H1 (cell line): ENCODE data around the gene ZSCAN5A. TPM values are rescaled to one million over a fixed set of nuclear protein-coding genes. Genes with fewer than 3 reads are reported as not detected.

Experiments used
- CTCF ChIA-PET: fragments of 300-600 bp; sonication (Branson Sonifier 250); formaldehyde crosslinking; loops from one replicate; lab custom pipeline; 2021; ENCODE audit not compliant: partially characterized antibody; lab: Charles Lee
- POLR2A ChIA-PET: fragments of 300-600 bp; sonication (Branson Sonifier 250); formaldehyde crosslinking; loops from one replicate; lab custom pipeline; 2021; ENCODE audit warnings: inconsistent platforms; ENCODE audit not compliant: partially characterized antibody; lab: Charles Lee
- DNase-seq, 2 experiments: peaks; one replicate each; pipeline versions ENCODE4 v3.0.0 to v3.0.0-alpha.2; 2010 to 2022; ENCODE audit warnings: low spot score in 2 of 2, low read depth in 1 of 2, mixed read lengths in 1 of 2
- FAIRE-seq: peaks from 2 replicates; lab custom pipeline; 2011; peaks lifted over from hg19 to GRCh38; lab: Jason Lieb, UNC
- H2AFZ ChIP-seq: 2 replicates; pipeline ENCODE4 v1.8.1; 2012; ENCODE audit warnings: low read length, inconsistent platforms
- H2AK5ac ChIP-seq: 2 replicates; pipeline ENCODE4 v1.6.1; 2013; ENCODE audit warnings: low read depth, low read length
- H2BK120ac ChIP-seq: replicated peaks from 2 replicates; pipeline ENCODE3; 2013; ENCODE audit warnings: low read depth, low read length, inconsistent platforms
- H2BK12ac ChIP-seq: 2 replicates; pipeline ENCODE4 v1.6.1; 2013; ENCODE audit warnings: low read depth, low read length
- H2BK15ac ChIP-seq: 2 replicates; pipeline ENCODE4 v1.6.1; 2013; ENCODE audit warnings: low read length
- H2BK20ac ChIP-seq: 2 replicates; pipeline ENCODE4 v1.6.1; 2013; ENCODE audit warnings: low read length
- H2BK5ac ChIP-seq: 2 replicates; pipeline ENCODE4 v1.6.1; 2013; ENCODE audit warnings: low read depth, low read length
- H3K14ac ChIP-seq: 2 replicates; pipeline ENCODE4 v1.6.1; 2013; ENCODE audit warnings: inconsistent platforms; ENCODE audit not compliant: insufficient read length
- H3K18ac ChIP-seq: 2 replicates; pipeline ENCODE4 v1.6.1; 2013; ENCODE audit warnings: low read length; ENCODE audit errors: extremely low read depth
- H3K23ac ChIP-seq: 2 replicates; pipeline ENCODE4 v1.6.1; 2013; ENCODE audit warnings: inconsistent platforms; ENCODE audit not compliant: insufficient read length
- H3K23me2 ChIP-seq: 2 replicates; pipeline ENCODE4 v1.6.1; 2013; ENCODE audit warnings: low read depth, low read length
- H3K27ac ChIP-seq: 2 replicates; pipeline ENCODE4 v1.6.1; 2011; ENCODE audit warnings: low read depth, low read length, inconsistent platforms
- H3K27me3 ChIP-seq, 4 experiments: replicated peaks in 1 of 4; 1 replicate in 1 of 4; 2 replicates in 3 of 4; pipeline versions ENCODE4 v1.6.1 to v1.8.1; 2011 to 2013; ENCODE audit warnings: low read length in 3 of 4, mild to moderate bottlenecking in 3 of 4, inconsistent platforms in 2 of 4, mixed read lengths in 2 of 4, moderate library complexity in 1 of 4; ENCODE audit not compliant: control insufficient read depth in 3 of 4, insufficient read depth in 3 of 4; ENCODE audit errors: extremely low read depth in 1 of 4
- H3K36me3 ChIP-seq, 4 experiments: 2 replicates each; pipeline versions ENCODE4 v1.6.1 to v1.8.1; 2011 to 2013; ENCODE audit warnings: mild to moderate bottlenecking in 4 of 4, low read length in 3 of 4, moderate library complexity in 2 of 4, control low read depth in 1 of 4, inconsistent platforms in 1 of 4; ENCODE audit not compliant: insufficient read depth in 4 of 4, control insufficient read depth in 2 of 4
- H3K4ac ChIP-seq: replicated peaks from 2 replicates; pipeline ENCODE3; 2013; ENCODE audit warnings: low read length, low read depth, mixed read lengths, inconsistent platforms; ENCODE audit not compliant: insufficient read length
- H3K4me1 ChIP-seq, 4 experiments: replicated peaks in 1 of 4; 1 replicate in 1 of 4; 2 replicates in 3 of 4; pipeline versions ENCODE4 v1.6.1 to v1.8.1; 2011 to 2013; ENCODE audit warnings: low read length in 3 of 4, inconsistent platforms in 2 of 4, mixed read lengths in 1 of 4; ENCODE audit not compliant: insufficient read depth in 4 of 4, control insufficient read depth in 3 of 4
- H3K4me2 ChIP-seq, 2 experiments: 2 replicates each; pipeline versions ENCODE4 v1.6.1 to v1.8.1; 2011 to 2013; ENCODE audit warnings: low read depth in 2 of 2, low read length in 2 of 2, control low read depth in 1 of 2, inconsistent platforms in 1 of 2, mild to moderate bottlenecking in 1 of 2; ENCODE audit not compliant: insufficient read depth in 1 of 2
- H3K4me3 ChIP-seq, 4 experiments: fragments of 200-600, 300-600 bp in 1 of 4; sonication (generic), shearing (Covaris generic), sonication (Bioruptor Twin) in 1 of 4; 2 replicates each; pipeline versions ENCODE4 v1.5.1 to v1.8.1; 2011 to 2016; ENCODE audit warnings: low read length in 4 of 4, low read depth in 3 of 4, control low read depth in 2 of 4, inconsistent platforms in 2 of 4, mild to moderate bottlenecking in 2 of 4, mixed read lengths in 1 of 4, moderate library complexity in 1 of 4; ENCODE audit not compliant: insufficient read depth in 2 of 4; ENCODE audit errors: extremely low read depth in 1 of 4
- H3K56ac ChIP-seq: replicated peaks from 2 replicates; pipeline ENCODE3; 2013; ENCODE audit warnings: low read depth, mild to moderate bottlenecking, mixed read lengths, low read length, inconsistent platforms; ENCODE audit not compliant: insufficient read length
- H3K79me1 ChIP-seq: 2 replicates; pipeline ENCODE4 v1.6.1; 2013; ENCODE audit warnings: low read depth, low read length, control low read depth
- H3K79me2 ChIP-seq, 2 experiments: 2 replicates each; pipeline versions ENCODE4 v1.6.1 to v1.8.1; 2012 to 2013; ENCODE audit warnings: low read length in 2 of 2, mild to moderate bottlenecking in 2 of 2, inconsistent platforms in 1 of 2; ENCODE audit not compliant: insufficient read depth in 2 of 2, control insufficient read depth in 1 of 2
- H3K9ac ChIP-seq, 4 experiments: replicated peaks in 1 of 4; 1 replicate in 1 of 4; 2 replicates in 3 of 4; pipeline versions ENCODE4 v1.6.1 to v1.8.1; 2011 to 2013; ENCODE audit warnings: low read depth in 3 of 4, low read length in 3 of 4, control low read depth in 2 of 4, mild to moderate bottlenecking in 2 of 4, moderate library complexity in 2 of 4, inconsistent platforms in 1 of 4; ENCODE audit errors: extremely low read depth in 1 of 4
- H3K9me3 ChIP-seq, 2 experiments: 2 replicates each; pipeline versions ENCODE4 v1.6.1 to v1.8.1; 2012 to 2013; ENCODE audit warnings: mild to moderate bottlenecking in 2 of 2, moderate library complexity in 2 of 2, control low read depth in 1 of 2, inconsistent platforms in 1 of 2, low read depth in 1 of 2, low read length in 1 of 2, mixed read lengths in 1 of 2; ENCODE audit not compliant: insufficient read depth in 2 of 2
- H4K20me1 ChIP-seq, 2 experiments: replicated peaks in 1 of 2; 2 replicates each; pipeline versions ENCODE3 to v1.8.1; 2011 to 2013; ENCODE audit warnings: inconsistent platforms in 2 of 2, low read length in 2 of 2, mild to moderate bottlenecking in 1 of 2; ENCODE audit not compliant: insufficient read depth in 2 of 2, control insufficient read depth in 1 of 2
- H4K5ac ChIP-seq: 2 replicates; pipeline ENCODE4 v1.6.1; 2013; ENCODE audit warnings: low read length, low read depth, mixed read lengths, inconsistent platforms; ENCODE audit not compliant: insufficient read length
- H4K8ac ChIP-seq: 2 replicates; pipeline ENCODE4 v1.8.0; 2013; ENCODE audit warnings: mild to moderate bottlenecking, moderate library complexity, low read length, inconsistent platforms; ENCODE audit not compliant: insufficient read depth; ENCODE audit errors: extremely low read depth
- H4K91ac ChIP-seq: replicated peaks from 2 replicates; pipeline ENCODE3; 2013; ENCODE audit warnings: low read length, mixed read lengths, inconsistent platforms; ENCODE audit not compliant: insufficient read length
- CHD2 ChIP-seq: IDR thresholded peaks from 2 replicates; pipeline ENCODE4 v1.6.1; 2012; ENCODE audit warnings: low read length, improper control_type of control experiment
- SUZ12 ChIP-seq: fragments of 200-600 bp; sonication (generic); IDR thresholded peaks from 2 replicates; pipeline ENCODE4 v1.6.1; 2012; ENCODE audit warnings: mild to moderate bottlenecking, inconsistent platforms, low read length, moderate library complexity, mixed read lengths
- WGBS, 2 experiments: shearing (Covaris generic) in 1 of 2; methylation state at CpG; one replicate each; pipeline versions ENCODE4 v1.1.6 to v1.1.7; 2013 to 2015; ENCODE audit warnings: low lambda C conversion rate in 2 of 2, mixed read lengths in 2 of 2, inconsistent platforms in 1 of 2, low coverage in 1 of 2, missing lambda C conversion rate in 1 of 2; ENCODE audit not compliant: insufficient replicate concordance in 2 of 2, insufficient coverage in 1 of 2, insufficient read length in 1 of 2; ENCODE audit errors: extremely low coverage in 1 of 2, missing lambda C conversion rate in 1 of 2; 5-methylcytosine and 5-hydroxymethylcytosine counted together
- polyA plus RNA-seq, 7 experiments: library from polyadenylated mRNA; depleted of rRNA in 3 of 7; stranded (reverse) in 5 of 7; unstranded in 2 of 7; fragments of >200 nt in 5 of 7; fragments of 200-250 nt in 2 of 7; gene quantifications; 1 replicate in 5 of 7; 2 replicates in 1 of 7; 4 replicates in 1 of 7; pipeline versions ENCODE4 v1.2.1 to v1.2.3, GENCODE V29; 2011 to 2013; ENCODE audit warnings: missing spikeins in 2 of 7, mixed read lengths in 2 of 7
- total RNA-seq: library from RNA; stranded (reverse); fragmentation: NEBNext Ultra II Directional; extraction: Animal tissue kit (Norgen Biotek cat#: 25700); gene quantifications from 2 replicates; pipeline ENCODE4 v1.2.1, GENCODE V29; 2021

The ZSCAN5A gene
- total and polyA plus RNA-seq, 2 of the 8 experiments (the other 6 are each of a cell fraction or from before 2014, with no cell fraction given): 8.6 to 11.0 TPM

- DNase-seq (no peak), FAIRE-seq (no peak)
- H3K4me1 ChIP-seq: peaks cover 0 to 3% (median 1%) of the 10 kb centered on the region in 4 experiments; a peak in 3 of 7 replicates
- H2AK5ac ChIP-seq: no peak overlapping the region
- H3K14ac ChIP-seq: no peak overlapping the region
- no peak overlapping the region for H4K91ac ChIP-seq
- no peak overlapping the region for H4K8ac ChIP-seq
- no peaks in the 10 kb centered on the region; the same call in 1 of the 2 replicates for H3K79me1 ChIP-seq
- H2BK5ac ChIP-seq: no peak overlapping the region
- H2AFZ ChIP-seq: no peak overlapping the region
- no peaks in the 10 kb centered on the region for H4K20me1 ChIP-seq
- no peak overlapping the region for H2BK15ac ChIP-seq
- H2BK20ac ChIP-seq: no peak overlapping the region
- ChIA-PET CTCF (interaction anchor here (0.9 to 2.4 kb wide), 5 partner anchors 9 to 159 kb away, joined by 3 to 8 read pairs (median 3); no protein-coding TSS in a partner anchor), POLR2A (interaction anchor here (1.2 to 1.4 kb wide), 2 partner anchors 41 to 232 kb away, joined by 3 read pairs; partner anchors contain the start of gene EDDM13)
- H3K4me3 ChIP-seq: peak overlapping the region in 1 of 4 experiments; percentile 80; a peak in 2 of 8 replicates
- peak overlapping the region in 1 of 2 experiments; percentile 87; a peak in 1 of 4 replicates for H3K4me2 ChIP-seq
- H3K56ac ChIP-seq: no peak overlapping the region
- H3K18ac ChIP-seq: no peak overlapping the region
- H3K23ac ChIP-seq: no peak overlapping the region
- no peak overlapping the region for H3K4ac ChIP-seq
- no peaks in the 10 kb centered on the region; the same call in 1 of the 2 replicates for H3K23me2 ChIP-seq
- WGBS, 2 experiments: 92% methylated on average over 10 of the region's 10 CpGs; no CpG with 5 or more reads in 1 of the 2 experiments
- no peak overlapping the region for H4K5ac ChIP-seq
- no peak overlapping the region for H2BK120ac ChIP-seq
- H3K9ac ChIP-seq: no peak overlapping the region
- no peak overlapping the region for H2BK12ac ChIP-seq
- H3K27ac ChIP-seq: no peak overlapping the region
- no peaks in the 10 kb centered on the region for H3K27me3 ChIP-seq
- no peaks in the 10 kb centered on the region for H3K36me3 ChIP-seq
- H3K79me2 ChIP-seq: no peaks in the 10 kb centered on the region
- H3K9me3 ChIP-seq: 0 out of 4 replicates have a peak, but pooled peaks cover 0 to 3% of the 10 kb centered on the region in 2 experiments
- TF ChIP-seq SUZ12 (no peak), CHD2 (no peak)
Observed at GRCh38 chr19:56312787-56313657, 1.6 kb downstream of the ZSCAN5A start.
